ENCODE results near the gene CEP83.
"Not testable (repeated sequence)": the region's sequence is repeated elsewhere in the genome, so short reads cannot be mapped to it uniquely, and the experiment has no call there.

CEP83 gene

DNA sequence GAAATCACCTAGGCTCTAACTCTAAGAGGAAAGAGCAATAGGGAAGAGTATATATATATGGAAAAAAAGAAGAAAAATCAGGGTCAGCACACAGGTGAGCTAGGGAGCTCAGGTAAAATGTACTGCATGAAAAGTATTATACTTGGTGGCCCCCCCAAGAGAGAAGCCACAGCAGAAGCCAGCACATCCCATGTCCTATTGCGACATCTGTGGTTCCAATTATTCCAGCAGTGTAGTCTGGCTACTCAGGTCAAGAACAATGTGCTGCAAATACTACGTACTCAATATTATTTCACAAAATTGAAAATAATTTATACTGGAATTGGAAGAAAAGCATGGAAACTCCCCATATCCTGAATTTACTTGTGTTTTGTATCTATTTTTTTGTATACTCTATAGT, 85.5 kb downstream of the CEP83 start:
- no peak for DNase-seq

DNA sequence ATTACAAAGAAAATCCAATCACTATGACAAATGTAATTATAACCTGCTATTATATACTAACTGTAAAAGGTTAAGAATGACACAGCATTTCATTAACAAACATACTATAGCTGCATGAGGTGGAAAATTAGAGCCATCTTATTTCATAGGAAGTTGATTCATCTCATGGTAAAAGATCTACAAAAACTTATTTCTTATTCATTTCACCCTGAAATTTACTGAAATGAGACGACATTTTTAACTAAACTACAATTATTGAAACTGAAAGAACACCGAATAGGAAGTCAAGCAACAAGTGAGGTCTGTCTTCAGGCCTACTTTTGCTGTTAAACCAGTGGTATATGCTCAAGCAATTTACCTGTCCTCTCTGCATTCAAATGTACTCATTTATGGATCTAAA, 87.2 kb downstream of the CEP83 start:
- peak; percentile 67 for DNase-seq

DNA sequence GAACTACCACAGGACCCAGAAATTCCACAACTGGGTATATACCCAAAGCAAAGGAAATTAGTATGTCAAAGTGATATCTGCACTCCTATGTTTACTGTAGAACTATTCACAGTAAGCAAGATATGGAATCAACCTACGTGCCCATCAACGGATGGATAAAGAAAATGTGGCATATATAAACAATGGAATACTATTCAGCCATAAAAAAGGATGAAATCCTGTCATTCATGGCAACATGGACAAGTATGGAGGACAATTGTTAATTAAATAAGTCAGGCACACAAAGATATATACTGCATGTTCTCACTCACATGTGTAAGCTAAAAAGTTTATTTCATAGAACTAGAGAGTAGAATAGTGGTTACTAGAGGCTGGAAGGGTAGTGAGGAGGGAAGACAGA, 97.0 kb downstream of the CEP83 start:
- no peak for DNase-seq

DNA sequence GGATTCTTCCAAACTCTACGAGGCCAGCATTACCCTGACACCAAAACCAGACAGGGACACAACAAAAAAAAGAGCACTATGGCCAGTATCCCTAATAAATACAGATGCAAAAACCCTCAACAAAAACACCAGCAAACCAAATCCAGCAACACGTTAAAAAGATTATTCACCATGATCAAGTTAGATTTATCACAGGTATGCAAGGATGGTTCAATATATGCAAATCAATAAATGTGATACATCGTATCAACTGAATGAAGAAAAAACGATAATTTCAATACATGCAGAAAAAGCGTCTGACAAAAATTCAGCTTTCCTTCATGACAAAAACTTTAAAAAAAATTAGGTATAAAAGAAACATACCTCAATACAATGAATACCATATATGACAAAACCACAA, 99.9 kb downstream of the CEP83 start:
- DNase-seq, result no peak

DNA sequence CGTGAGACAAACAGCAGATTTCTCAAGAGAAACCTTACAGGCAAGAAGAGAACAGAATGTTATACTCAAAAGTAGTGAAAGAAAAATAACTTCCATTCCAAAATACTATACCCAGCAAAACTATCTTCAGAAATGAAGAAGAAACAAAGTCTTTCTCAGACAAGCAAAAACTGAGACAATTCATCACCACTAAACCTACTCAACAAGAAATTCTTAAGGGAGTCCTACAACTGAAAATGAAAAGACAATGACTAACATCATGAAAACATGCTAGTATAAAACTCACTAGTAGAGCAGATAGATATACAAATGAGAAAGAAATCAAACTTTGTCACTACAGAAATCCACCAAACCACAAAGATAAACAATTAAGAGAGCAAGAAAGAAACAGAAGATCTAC, 106.5 kb downstream of the CEP83 start:
- no peak for DNase-seq

DNA sequence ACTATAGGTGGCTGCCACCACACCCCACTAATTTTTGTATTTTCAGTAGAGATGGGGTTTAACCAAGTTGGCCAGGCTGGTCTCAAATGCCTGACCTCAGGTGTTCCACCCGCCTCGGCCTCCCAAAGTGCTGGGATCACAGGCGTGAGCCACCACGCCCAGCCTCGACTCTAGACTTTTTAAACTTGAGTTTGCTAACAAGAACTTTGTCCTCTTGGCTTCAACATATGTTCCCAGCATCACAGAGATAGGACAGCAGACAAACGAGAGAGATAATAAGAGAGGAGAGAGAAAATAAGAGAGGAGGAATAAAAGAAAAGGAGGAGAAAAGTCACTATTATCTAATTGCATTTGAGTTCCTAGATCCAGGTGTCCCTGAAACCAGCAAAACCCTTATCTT, 119.1 kb downstream of the CEP83 start:
- no peak for DNase-seq

DNA sequence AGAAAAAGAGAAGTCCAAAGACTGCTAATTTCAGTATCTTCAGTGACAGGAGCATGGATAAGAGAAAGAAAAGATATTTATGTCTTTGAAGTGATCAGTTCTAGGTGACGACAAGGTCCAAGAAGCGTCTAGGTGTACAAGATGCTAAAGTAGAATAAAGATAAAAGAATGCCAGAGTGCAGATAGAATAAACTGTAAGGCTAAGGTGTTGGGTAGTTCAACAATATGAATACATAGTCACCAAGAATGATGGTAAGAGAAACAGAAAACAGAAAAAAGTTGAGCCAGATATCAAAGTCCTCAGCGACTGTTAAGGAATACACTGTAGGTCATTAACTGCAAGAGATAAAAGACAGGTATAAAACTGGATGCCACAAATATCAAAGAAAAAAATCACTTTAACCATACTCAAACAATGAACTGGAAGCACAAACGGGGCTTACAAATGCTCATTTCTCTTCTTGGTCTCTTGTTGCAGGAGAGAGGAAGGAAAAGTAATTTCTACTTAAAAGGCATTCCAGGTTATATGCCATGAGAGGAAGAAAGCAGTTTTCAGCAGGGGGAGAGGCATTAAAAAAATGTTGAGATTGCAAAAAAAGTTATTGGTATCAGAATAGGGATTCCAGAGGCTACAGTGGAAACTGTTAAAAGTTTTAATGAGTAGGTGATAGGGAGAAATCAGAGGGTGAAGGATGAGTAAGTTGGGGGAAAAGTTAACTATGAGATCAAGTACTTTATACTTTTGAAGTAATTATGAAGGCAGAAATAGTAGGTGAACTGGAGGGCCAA, 121.5 kb downstream of the CEP83 start:
- no peak for DNase-seq

DNA sequence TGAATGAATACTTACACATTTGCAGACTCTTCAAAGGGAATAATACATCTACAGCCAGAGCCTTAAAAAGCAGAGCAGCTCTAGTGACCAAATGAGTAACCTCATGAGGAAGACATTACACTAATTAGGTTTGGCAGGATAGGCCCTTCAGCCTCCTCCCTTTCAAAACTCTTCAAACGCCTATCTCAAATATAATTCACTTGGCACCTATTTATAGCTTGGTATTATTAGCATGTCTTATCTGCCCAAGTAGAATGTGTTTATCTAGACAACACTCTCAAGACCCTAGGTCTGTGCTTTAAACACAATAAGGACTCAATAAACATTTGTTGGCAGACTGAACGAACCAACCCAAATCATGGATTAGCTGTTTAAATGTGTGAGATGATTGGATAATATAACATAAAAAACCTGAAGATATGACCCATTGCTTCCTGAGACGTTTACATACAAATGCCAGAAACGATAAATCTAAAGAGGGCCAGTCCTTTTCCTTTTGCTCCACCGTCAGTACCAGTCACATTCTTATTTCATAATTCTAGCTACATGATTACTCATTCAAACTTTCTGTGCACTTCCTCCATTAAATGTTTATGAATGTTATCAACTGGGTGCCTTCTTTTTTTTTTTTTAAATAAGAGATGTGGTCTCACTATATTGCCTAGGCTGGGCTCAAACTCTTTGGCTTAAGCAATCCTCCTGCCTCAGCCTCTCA, 123.3 kb downstream of the CEP83 start:
- DNase-seq, result no peak

DNA sequence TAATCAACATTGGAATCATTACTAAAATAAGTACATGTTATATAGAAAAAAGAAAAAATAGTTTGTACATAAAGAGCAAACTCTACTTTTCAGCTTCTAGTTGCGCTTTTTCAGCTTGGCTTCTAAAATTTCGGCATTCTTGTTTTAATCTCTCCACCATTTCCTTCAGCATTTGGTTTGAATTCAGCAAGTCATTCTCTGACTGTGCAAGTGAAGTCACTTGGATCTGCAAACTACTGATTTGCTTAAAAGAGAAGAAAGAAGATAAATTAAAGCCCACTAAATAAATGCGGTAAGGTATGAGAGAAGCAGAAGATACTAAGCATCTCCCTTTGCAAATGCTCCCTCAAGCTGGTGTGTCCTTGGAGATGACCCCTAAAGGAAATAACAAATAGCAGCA, 126.3 kb downstream of the CEP83 start:
- DNase-seq, result no peak

DNA sequence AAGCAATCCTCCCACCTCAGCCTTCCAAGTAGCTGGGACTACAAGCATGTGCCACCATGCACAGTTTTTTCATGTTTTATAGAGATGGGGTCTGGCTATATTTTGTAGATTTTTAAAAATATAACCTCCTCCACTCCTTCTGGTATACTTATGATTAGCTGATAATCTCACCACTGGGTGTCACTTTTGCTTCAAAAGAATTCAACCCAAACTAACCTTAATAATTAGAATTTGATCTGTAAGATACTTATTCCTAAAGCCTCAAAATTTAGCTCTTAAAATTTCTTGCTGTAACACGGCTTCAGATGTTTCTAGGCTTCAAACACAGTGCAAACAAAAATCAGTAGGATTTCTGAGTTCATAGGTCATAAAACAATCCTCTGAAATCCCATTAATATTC, 130.3 kb downstream of the CEP83 start:
- no peak for DNase-seq

DNA sequence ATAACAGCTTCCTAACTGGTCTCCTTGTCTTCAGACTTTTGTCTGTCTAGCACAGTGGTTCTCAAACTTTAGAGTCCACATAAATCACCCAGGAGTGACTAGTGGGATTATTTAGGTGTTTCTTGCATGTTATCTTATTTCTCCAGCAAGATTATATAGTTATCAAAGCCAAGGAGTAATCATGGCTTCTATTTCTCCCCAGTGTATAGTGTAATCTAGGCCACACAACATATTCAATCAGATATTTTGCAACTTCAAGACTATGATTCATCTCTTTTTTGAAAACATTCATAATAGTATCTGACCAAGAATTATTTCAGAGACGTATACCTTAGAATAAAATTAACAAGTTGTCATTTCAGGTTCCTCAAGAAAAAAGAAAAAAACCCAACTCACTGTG, 131.9 kb downstream of the CEP83 start:
- DNase-seq, result no peak

DNA sequence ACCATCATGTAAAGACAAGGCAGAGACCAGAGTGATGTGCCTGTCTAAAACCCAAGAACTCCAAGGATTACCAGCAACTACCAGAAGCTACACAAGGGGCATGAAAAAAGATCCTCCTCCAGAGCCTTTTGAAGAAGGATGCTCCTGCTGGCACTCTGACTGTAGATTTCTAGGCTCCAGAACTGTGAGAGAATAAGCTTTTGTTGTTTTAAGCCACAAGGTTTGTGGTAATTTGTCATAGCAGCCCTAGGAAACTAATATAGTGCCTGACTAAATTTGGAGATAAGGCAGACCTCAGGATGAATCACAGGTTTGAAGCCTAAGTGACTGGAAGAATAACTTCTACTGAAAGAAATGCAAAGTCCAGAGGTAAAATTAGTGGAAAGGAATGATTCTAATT, 132.9 kb downstream of the CEP83 start:
- DNase-seq, result peak; percentile 68

DNA sequence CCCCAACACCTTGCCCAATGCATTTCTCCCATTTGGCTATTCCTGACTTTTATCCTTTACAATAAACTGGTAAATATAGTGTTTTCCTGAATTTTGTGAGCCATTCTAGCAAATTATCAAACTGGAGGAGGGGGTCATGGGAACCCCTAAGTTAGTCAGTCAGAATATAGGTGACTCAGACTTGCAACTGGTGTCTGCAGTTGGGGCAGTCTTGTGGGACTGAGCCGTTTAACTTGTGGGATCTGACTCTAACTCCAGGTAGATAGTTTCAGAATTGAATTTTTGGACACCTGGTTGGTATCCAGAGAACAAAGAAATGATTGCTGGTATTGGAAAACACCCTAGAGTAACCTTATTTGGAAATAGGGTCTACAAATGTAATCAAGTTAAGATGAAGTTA, 133.4 kb downstream of the CEP83 start:
- no peak for DNase-seq

DNA sequence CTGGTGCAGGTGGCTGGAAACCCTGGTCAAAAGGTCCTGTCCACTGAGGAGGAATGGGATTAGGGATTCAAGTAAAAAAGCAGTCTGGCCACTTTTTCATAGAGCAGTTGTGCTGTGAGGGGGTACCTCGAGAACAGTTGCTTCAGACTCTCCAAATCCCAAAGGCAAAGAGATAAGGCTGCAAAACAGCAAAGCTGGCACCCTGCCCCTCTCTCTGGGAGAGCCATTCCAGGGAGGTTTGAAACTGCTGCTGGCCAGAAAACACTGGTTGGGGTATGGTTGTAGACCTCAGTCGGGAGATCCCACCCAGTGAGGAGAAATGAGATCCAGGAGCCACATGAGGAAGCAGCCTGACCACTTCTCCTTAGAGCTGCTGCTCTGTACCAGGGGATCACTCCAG, 137.3 kb downstream of the CEP83 start:
- no peak for DNase-seq

DNA sequence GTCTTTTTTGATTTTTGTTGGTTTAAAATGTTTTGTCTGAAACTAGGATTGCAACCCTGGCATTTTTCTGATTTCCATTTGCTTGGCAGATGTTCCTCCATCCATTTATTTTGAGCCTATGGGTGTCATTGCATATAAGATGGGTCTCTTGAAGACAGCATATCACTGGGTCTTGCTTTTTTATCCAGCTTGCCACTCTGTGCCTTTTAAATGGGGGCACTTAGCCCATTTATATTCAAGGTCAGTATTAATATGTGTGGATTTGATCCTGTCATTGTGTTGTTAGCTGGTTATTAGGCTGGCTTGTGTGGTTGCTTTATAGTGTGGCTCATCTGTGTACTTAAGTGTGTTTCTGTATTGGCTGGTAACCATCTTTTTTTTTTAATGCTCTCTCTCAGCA, 139.6 kb downstream of the CEP83 start:
- DNase-seq, result no peak

DNA sequence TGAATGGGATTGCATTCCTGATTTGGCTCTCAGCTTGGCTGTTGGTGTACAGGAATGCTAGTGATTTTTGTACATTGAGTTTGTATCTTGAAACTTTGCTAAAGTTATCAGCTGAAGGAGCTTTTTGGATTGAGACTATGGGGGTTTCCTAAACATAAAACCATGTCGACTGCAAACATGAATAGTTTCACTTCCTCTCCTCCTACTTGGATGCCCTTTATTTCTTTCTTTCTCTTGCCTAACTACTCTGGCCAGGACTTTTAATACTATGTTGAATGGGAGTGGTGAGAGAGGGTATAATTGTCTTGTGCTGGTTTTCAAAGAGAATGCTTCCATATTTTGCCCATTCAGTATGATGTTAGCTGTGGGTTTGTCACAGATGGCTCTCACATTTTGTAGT, 141.5 kb downstream of the CEP83 start:
- no peak for DNase-seq

DNA sequence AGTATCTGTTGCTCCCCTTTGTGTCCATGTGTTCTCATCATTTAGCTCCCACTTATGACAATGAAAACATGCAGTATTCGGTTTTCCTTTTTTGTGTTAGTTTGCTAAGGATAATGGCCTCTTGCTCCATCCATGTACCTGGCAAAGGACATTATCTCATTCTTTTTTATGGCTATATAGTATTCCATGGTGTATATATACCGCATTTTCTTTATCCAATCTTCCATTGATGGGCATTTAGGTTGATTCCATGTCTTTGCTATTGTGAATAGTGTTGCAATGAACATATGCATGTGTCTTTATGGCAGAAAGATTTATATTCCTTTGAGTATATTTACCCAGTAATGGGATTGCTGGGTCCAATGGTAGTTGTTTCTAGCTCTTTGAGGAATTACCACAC, 143.1 kb downstream of the CEP83 start:
- DNase-seq, result not testable (repeated sequence)

DNA sequence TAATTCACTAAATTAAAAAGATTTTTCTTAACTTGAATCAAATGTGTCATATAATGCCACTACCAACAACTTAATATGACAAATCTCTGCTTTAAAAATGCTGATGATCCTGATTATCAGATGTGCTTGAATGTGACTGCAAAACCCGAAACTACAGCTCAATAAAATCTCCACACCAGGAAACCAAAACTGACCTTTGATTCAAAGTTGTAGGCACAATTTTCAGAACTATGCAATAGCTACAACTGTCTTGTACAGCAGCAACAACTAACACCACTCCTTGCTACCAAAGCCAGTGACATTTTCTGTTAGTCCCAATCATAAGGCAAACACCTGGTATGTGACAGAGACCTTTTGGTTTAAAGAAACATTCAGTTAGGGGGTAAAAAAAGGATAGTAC, 147.3 kb downstream of the CEP83 start:
- no peak for DNase-seq

DNA sequence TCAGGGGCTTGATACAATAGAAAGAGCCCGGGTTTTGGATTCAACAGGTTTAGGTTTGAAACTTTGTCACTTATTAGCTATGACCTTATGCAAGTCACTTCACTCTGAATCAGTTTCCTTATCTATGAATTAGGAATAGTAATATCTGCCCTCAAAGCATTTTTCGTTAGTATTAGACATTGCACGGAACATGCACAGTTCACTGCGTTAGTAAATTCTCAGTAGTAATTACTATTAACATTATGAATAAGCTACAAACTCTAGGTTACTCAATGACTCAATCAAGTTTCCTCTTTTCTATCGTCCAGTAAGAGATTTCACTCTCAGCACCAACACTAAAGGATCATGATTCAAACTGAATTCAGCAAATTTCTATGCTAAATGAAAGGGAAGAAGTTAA, 150.3 kb downstream of the CEP83 start:
- DNase-seq, result peak; percentile 68

DNA sequence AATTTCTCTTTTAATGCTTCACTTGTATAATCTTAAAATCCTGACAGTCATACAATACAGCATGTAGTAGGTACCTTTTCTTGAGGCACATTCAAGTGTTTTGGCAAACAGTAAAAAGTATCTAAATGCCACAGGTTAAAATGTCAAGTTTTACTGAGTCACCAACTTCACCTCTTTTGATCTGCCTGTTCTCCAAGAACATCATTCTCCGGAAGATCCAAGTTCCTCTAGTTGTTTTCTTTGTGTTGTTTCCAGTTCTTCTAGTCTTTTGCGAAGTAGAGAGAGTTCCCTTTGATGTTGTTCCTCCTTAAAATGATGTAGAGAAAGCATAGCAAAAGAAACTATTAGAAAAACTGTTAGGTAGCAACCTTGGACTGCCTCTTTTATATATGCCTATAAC, 151.1 kb downstream of the CEP83 start:
- no peak for DNase-seq

DNA sequence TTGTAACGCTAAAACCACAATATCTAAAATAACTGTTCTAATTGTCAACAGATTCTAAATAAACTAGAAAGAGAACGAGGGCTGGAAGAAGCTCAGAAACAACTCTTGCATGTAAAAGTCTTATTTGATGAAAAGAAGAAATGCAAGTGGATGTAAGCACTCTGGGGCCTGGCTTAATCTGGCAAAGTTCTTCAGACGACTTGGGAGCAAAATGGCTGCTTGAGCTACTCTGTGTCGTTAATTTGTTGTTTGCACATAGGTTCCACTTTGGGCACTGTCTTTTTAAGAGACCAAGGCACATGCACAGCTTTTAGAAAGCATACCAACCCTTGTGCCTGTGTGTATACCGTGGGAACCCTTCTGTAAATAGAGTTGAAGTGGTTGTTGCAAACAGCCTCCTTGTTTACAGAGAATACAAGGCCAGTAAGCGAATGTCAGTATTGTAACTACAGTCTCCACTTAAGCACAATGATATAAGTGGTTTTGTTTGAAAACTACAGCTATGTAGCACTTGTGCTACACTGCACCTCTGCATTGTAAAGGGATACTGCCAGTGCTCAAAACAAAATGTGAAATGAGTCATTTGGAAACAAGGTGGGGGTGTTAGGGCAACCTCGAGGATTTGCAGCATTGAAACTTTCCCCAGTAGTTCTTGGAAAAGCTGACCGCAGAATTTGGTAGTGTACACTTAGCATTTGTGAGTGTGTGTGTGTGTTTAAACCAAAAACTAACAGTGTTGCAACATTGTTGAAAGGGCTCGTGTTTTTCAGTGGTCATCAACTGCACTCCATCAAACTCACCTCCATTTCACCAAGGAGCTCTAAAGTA, 154.3 kb downstream of the CEP83 start:
- peak; percentile 95 for DNase-seq

DNA sequence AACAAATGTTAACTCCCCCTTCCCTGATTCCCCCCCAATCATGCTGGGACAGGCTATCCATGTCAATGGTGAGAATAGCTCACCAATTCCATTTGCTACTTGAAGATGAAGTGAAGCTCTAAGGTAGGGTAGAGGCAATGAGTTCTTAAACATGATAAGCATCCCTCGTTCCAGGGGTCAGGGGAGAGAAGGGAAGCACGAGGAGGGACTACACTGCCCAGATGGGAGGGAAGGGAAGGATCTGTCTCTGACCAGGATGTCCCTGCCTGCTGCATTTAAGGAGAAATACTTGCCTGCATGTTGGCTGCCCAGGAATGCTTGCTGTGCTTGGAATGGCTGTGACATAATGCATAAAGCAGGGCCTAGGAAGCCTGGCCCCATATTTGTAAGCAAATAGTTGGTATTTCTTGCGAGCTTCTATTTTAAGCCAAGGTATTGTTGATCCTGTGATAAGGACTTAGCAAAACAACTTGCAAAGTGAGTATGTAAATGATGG, 155.1 kb downstream of the CEP83 start:
- DNase-seq, result no peak

DNA sequence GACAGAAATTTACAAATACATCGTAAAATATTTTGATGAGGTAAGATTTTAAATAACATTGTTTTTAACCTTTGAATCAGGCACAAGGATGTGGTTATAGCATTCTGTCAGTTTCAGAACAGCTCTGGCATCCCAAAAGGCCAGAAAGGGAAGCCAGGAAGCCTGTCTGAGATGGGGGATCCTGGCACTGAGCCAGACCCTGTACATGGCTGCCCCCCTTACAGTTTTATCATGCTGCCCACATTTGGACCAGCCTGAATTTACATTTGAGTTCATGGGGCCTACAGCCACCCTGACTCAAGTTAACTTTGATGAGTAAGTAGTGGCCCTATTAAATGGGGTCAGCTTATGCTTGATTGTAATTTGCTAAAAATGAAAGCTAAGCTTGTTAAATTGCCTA, 155.7 kb downstream of the CEP83 start:
- no peak for DNase-seq

DNA sequence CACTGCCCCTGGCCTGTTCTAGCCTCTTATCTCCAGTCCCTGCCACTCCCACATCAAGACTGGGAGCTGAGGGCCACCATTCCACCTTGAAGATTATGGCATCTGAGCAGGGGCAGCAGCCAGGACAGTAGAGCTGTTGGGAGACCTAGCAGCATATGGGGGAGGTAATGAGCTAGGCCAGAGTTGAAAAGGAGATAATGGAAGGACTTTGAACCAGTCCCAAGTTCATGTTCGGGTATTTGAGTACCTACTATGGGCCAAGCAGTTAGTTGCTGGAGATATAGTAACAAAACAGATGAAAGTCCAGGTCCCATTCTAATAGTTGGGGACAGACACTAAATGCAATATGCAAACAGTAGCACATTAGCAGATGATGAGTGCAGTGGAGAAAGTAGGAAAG, 159.8 kb downstream of the CEP83 start:
- no peak for DNase-seq

Data from activated CD4-positive, alpha-beta T cell treated with anti-CD3 and anti-CD28 coated beads, Interleukin-2, Interleukin-6, amounts not matched to agents 100 ng/mL and 50 ng/mL, durations not matched to agents 16 hours and 8 hours (primary cell).